PC-3 (cell line): ENCODE results near the gene HOXB2. TPM values are rescaled to one million over a fixed set of nuclear protein-coding genes. Genes with fewer than 3 reads are reported as not detected.

Experiments
- ATAC-seq: fragments of 200-7000 bp; cut with Tn5 transposase; 2 replicates; pipeline ENCODE4 v1.9.1; 2020; ENCODE audit warnings: mild to moderate bottlenecking, moderate library complexity
- BruUV-seq: library from RNA; stranded (reverse); fragments of 400-500 nt; replicated peaks from 2 replicates; lab custom pipeline; 2021; lab: Mats Ljungman, UMichigan
- CTCF ChIA-PET: fragments of 300-600 bp; sonication (Branson Sonifier 250); formaldehyde crosslinking; loops from one replicate; lab custom pipeline; 2022; ENCODE audit warnings: antibody characterized with exemption; lab: Charles Lee
- POLR2A ChIA-PET: fragments of 300-600 bp; sonication (Branson Sonifier 250); formaldehyde crosslinking; loops from one replicate; lab custom pipeline; 2022; ENCODE audit warnings: antibody characterized with exemption; ENCODE audit not compliant: unreplicated experiment; lab: Charles Lee
- DNase-seq: peaks from one replicate; pipeline ENCODE4 v3.0.0-alpha.2; 2015
- H2AFZ ChIP-seq: fragments of 300-600 bp; sonication (generic); 2 replicates; pipeline ENCODE4 v1.6.0; 2016; ENCODE audit warnings: antibody characterized with exemption, low read length
- H3F3A ChIP-seq: fragments of 300-600 bp; sonication (generic); one replicate; pipeline ENCODE4 v1.6.0; 2017; ENCODE audit warnings: antibody characterized with exemption, low read length, control low read depth, mild to moderate bottlenecking; ENCODE audit not compliant: unreplicated experiment
- H3K27ac ChIP-seq: fragments of 300-600 bp; sonication (generic); 2 replicates; pipeline ENCODE4 v1.5.1; 2016; ENCODE audit warnings: mild to moderate bottlenecking, low read length
- H3K27me3 ChIP-seq: fragments of 300-600 bp; sonication (generic); 2 replicates; pipeline ENCODE4 v1.6.1; 2016; ENCODE audit warnings: low read length, mixed read lengths
- H3K36me3 ChIP-seq: fragments of 300-600 bp; sonication (generic); 2 replicates; pipeline ENCODE4 v1.6.1; 2016; ENCODE audit warnings: low read depth, mixed run types, low read length, mixed read lengths
- H3K4me1 ChIP-seq: fragments of 300-600 bp; sonication (generic); 2 replicates; pipeline ENCODE4 v1.5.1; 2016; ENCODE audit warnings: low read length; ENCODE audit not compliant: insufficient read depth
- H3K4me2 ChIP-seq: fragments of 300-600 bp; sonication (generic); 2 replicates; pipeline ENCODE4 v1.6.0; 2016; ENCODE audit warnings: low read length
- H3K4me3 ChIP-seq: fragments of 300-600 bp; sonication (generic); 2 replicates; pipeline ENCODE4 v1.5.1; 2016; ENCODE audit warnings: mild to moderate bottlenecking, low read length, mixed read lengths
- H3K79me2 ChIP-seq: fragments of 300-600 bp; sonication (generic); 2 replicates; pipeline ENCODE4 v1.6.1; 2017; ENCODE audit warnings: low read length, mixed read lengths
- H3K9ac ChIP-seq: fragments of 300-600 bp; sonication (generic); 2 replicates; pipeline ENCODE4 v1.6.0; 2016; ENCODE audit warnings: mild to moderate bottlenecking, low read length
- H3K9me2 ChIP-seq: fragments of 300-600 bp; sonication (generic); replicated peaks from 2 replicates; pipeline ENCODE4 v1.6.1; 2016; ENCODE audit warnings: mixed run types, low read length, mixed read lengths
- H3K9me3 ChIP-seq: fragments of 300-600 bp; sonication (generic); 2 replicates; pipeline ENCODE4 v1.6.1; 2016; ENCODE audit warnings: low read length, mixed read lengths
- H4K20me1 ChIP-seq: fragments of 300-600 bp; sonication (generic); 2 replicates; pipeline ENCODE4 v1.6.1; 2016; ENCODE audit warnings: low read length, mixed read lengths
- CTCF ChIP-seq: fragments of 300-600 bp; sonication (generic); conservative IDR thresholded peaks from 2 replicates; pipeline ENCODE4 v1.5.1; 2017; ENCODE audit warnings: antibody characterized with exemption, low read depth, mild to moderate bottlenecking, low read length
- EZH2 ChIP-seq: fragments of 300-600 bp; sonication (generic); IDR thresholded peaks from one replicate; pipeline ENCODE4 v1.6.1; 2017; ENCODE audit warnings: antibody characterized with exemption, mild to moderate bottlenecking, low read length; ENCODE audit not compliant: unreplicated experiment
- EZH2phosphoT487 ChIP-seq: fragments of 300-600 bp; sonication (generic); IDR thresholded peaks from 2 replicates; pipeline ENCODE4 v1.6.1; 2018; ENCODE audit warnings: mild to moderate bottlenecking, antibody characterized with exemption, low read length, borderline replicate concordance
- intact Hi-C: fragments of 100-400 bp; cut with micrococcal nuclease; formaldehyde crosslinking; loops from 2 replicates; pipeline ENCODE4 v1.9.0; 2023
- total RNA-seq: library from RNA; depleted of rRNA; stranded (reverse); fragments of >200 nt; gene quantifications from 2 replicates; pipeline ENCODE4 v1.2.3, GENCODE V29; 2014

The HOXB2 gene
- total RNA-seq, 1 experiment from 2014 or later, result 1.1 TPM

DNA sequence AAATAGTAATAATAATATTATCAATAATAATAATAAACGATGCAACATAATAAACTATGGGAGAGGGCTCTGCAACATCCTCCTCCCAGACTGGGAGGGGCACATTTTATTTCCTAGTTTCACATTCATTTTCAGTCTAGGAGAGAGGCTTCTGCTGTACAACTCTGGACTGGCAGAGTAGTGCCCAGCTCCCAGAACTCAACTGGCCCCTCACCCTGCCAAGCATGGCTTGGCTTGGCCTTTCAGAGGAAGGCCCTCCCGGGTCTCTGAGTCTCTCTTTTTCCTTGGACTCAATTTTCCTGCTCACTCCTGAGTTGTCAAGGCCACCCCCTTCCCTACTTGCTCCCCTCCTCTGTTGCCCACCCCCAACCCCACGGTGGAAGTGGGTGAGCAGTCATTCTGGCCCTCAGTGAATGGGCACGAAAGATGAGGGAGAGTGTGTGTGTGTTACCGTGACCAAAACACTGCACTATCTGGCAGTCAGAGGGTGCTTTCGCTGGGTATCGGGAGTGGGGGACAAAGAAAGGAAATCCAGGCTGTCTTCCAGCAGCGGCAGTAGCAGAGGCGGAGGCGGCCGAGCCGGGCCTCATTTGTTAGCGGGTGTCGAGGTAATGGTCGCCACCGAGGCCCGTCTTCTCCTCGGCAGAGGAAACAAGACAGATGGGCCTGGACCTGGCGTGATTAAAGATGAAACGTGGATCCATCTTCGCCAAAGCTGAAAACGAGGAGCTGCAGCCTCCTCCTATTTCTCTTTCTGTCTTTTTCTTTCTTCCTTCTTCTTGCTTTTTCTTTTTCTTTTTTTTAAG, 31.0 kb upstream of the HOXB2 start:
- H3K4me2 ChIP-seq, result peak overlapping the region; percentile 86
- no peaks in the 10 kb centered on the region for H3K27me3 ChIP-seq
- peak overlapping the region; percentile 66 for H3K4me3 ChIP-seq
- H3K36me3 ChIP-seq, result no peaks in the 10 kb centered on the region
- H4K20me1 ChIP-seq, result no peaks in the 10 kb centered on the region
- no peaks in the 10 kb centered on the region for H3K9me2 ChIP-seq
- no peaks in the 10 kb centered on the region for H3F3A ChIP-seq
- H3K9me3 ChIP-seq, result no peaks in the 10 kb centered on the region
- H3K4me1 ChIP-seq, result peaks cover 20% of the 10 kb centered on the region
- no peak overlapping the region for H3K27ac ChIP-seq
- intact Hi-C loops, result no loop called here
- POLR2A ChIA-PET, result interaction anchor here (0.6 kb wide), 1 partner anchor 103 kb away, joined by 3 read pairs; no protein-coding TSS in a partner anchor
- TF ChIP-seq EZH2phosphoT487 (no peak), EZH2 (no peak), CTCF (no peak)
- H3K9ac ChIP-seq, result no peak overlapping the region
- CTCF ChIA-PET, result interaction anchor here (0.6 kb wide), 1 partner anchor 336 kb away, joined by 5 read pairs; no protein-coding TSS in a partner anchor
- no peak overlapping the region for H2AFZ ChIP-seq
- BruUV-seq, result no TSS peak
- DNase-seq (no peak), ATAC-seq (no peak)
- no peaks in the 10 kb centered on the region for H3K79me2 ChIP-seq

- Histone ChIP-seq H3K27me3 (no peaks in the 10 kb centered on the region), H3K4me1 (peaks cover 20% of the 10 kb centered on the region), H3K9ac (no peak overlapping the region), H3K79me2 (no peaks in the 10 kb centered on the region), H3F3A (no peaks in the 10 kb centered on the region), H3K27ac (no peak overlapping the region), H3K4me3 (no peak overlapping the region), H4K20me1 (no peaks in the 10 kb centered on the region), H3K9me2 (no peaks in the 10 kb centered on the region), H3K9me3 (no peaks in the 10 kb centered on the region), H3K4me2 (peak overlapping the region; percentile 51), H2AFZ (peak overlapping the region; percentile 22), H3K36me3 (no peaks in the 10 kb centered on the region)
- intact Hi-C loops, result no loop called here
- ATAC-seq, result peak; percentile 37
- DNase-seq, result peak; percentile 51
- ChIA-PET POLR2A (interaction anchor here (0.6 kb wide), 1 partner anchor 143 kb away, joined by 4 read pairs; no protein-coding TSS in a partner anchor), CTCF (interaction anchor here (0.8 kb wide), 1 partner anchor 12 kb away, joined by 4 read pairs; no protein-coding TSS in a partner anchor)
- BruUV-seq, result no TSS peak
- no peak for TF ChIP-seq EZH2phosphoT487
- no peak for TF ChIP-seq EZH2
- TF ChIP-seq CTCF, result no peak
Measured at GRCh38 chr17:48575066-48575582, 30.2 kb upstream of the HOXB2 start.
